PFSK-1 (cell line): ENCODE data around the gene ADSL.

Source experiments
- POLR2AphosphoS5 ChIP-seq: IDR thresholded peaks from 2 replicates; pipeline ENCODE4 v1.6.1; 2012; ENCODE audit warnings: low read depth, mild to moderate bottlenecking, control low read depth, low read length, moderate library complexity
- SIN3A ChIP-seq: IDR thresholded peaks from 2 replicates; pipeline ENCODE4 v1.6.1; 2012; ENCODE audit warnings: mild to moderate bottlenecking, low read length, moderate library complexity, borderline replicate concordance; ENCODE audit not compliant: insufficient read depth
- TAF1 ChIP-seq: IDR thresholded peaks from 2 replicates; pipeline ENCODE4 v1.6.1; 2012; ENCODE audit warnings: low read length, control low read depth, borderline replicate concordance; ENCODE audit not compliant: insufficient read depth
- TF ChIP-seq, protein P1 (sequence below), 2 experiments: IDR thresholded peaks; 2 replicates each; pipeline versions ENCODE4 v1.6.1 to v1.8.0; 2011 to 2012; ENCODE audit warnings: low read depth in 2 of 2, low read length in 2 of 2, control low read depth in 1 of 2, inconsistent platforms in 1 of 2, mild to moderate bottlenecking in 1 of 2, moderate library complexity in 1 of 2; ENCODE audit not compliant: insufficient read depth in 1 of 2

DNA sequence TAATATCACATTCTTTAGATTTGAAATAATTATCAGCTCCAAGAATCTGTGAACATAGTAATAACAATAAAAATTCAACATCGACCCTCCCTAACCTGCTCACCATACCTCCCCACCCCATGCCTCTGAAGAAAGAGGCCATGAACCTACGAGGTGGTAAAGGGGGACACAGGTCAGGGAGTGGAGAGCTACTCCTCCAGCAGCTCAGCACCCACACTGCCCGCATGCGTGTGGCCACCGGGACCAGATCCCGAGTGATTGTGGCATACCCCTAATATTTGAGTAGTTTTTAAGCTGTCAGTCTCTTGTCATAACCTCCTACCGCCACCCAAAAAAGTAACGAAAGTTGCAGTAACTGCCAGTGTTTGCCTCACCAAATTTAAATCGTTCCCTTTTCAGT lies 16.8 kb upstream of the ADSL start:
- TF ChIP-seq, protein P1, sequence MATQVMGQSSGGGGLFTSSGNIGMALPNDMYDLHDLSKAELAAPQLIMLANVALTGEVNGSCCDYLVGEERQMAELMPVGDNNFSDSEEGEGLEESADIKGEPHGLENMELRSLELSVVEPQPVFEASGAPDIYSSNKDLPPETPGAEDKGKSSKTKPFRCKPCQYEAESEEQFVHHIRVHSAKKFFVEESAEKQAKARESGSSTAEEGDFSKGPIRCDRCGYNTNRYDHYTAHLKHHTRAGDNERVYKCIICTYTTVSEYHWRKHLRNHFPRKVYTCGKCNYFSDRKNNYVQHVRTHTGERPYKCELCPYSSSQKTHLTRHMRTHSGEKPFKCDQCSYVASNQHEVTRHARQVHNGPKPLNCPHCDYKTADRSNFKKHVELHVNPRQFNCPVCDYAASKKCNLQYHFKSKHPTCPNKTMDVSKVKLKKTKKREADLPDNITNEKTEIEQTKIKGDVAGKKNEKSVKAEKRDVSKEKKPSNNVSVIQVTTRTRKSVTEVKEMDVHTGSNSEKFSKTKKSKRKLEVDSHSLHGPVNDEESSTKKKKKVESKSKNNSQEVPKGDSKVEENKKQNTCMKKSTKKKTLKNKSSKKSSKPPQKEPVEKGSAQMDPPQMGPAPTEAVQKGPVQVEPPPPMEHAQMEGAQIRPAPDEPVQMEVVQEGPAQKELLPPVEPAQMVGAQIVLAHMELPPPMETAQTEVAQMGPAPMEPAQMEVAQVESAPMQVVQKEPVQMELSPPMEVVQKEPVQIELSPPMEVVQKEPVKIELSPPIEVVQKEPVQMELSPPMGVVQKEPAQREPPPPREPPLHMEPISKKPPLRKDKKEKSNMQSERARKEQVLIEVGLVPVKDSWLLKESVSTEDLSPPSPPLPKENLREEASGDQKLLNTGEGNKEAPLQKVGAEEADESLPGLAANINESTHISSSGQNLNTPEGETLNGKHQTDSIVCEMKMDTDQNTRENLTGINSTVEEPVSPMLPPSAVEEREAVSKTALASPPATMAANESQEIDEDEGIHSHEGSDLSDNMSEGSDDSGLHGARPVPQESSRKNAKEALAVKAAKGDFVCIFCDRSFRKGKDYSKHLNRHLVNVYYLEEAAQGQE (IDR thresholded peaks at IDR 0.05; ENCODE audit: insufficient read depth in 1 of 2, low read depth in 2 of 2, low read length in 2 of 2) = no peak
- TF ChIP-seq SIN3A = no peak
- TF ChIP-seq TAF1 = no peak
- TF ChIP-seq POLR2AphosphoS5 = no peak
